NCI-H2171 treated with DMSO at 0.1 percent for 48 hours (cell line): ENCODE data around the gene NPAS4.
"Not testable (repeated sequence)": the region's sequence is repeated elsewhere in the genome, so short reads cannot be mapped to it uniquely, and the experiment has no call there.

Experiments used
- DNase-seq: peaks from one replicate; lab custom pipeline; 2025; lab: John Stamatoyannopoulos, UW

NPAS4 gene

GRCh38 chr11:66420671-66421476, at the start of gene NPAS4:
TSS of gene NPAS4 (plus strand) at chr11:66421035. CDS start at chr11:66421180, 145 bp downstream.
- DNase-seq = no peak

- DNase-seq = peak; percentile 94
Measured at GRCh38 chr11:66371627-66372415, 49.0 kb upstream of the NPAS4 start, which contains the start of gene SLC29A2. TSS of gene SLC29A2 (minus strand) at chr11:66371760. CDS start at chr11:66371591, 169 bp downstream.

- peak; percentile 68 for DNase-seq
Measured at GRCh38 chr11:66373265-66373664, 47.6 kb upstream of the NPAS4 start.

GRCh38 chr11:66373690-66374287, 47.0 kb upstream of the NPAS4 start:
- DNase-seq = not testable (repeated sequence)

- DNase-seq = not testable (repeated sequence)
Measured at GRCh38 chr11:66380264-66380663, 40.6 kb upstream of the NPAS4 start.

GRCh38 chr11:66384316-66384715, 36.5 kb upstream of the NPAS4 start:
- not testable (repeated sequence) for DNase-seq

GRCh38 chr11:66386171-66387069, 34.4 kb upstream of the NPAS4 start:
- peak; percentile 83 for DNase-seq

GRCh38 chr11:66388780-66389386, 32.0 kb upstream of the NPAS4 start:
- DNase-seq = peak; percentile 43

- DNase-seq = no peak
Measured at GRCh38 chr11:66391322-66391721, 29.5 kb upstream of the NPAS4 start.

GRCh38 chr11:66393954-66394353, 26.9 kb upstream of the NPAS4 start:
- DNase-seq = no peak

GRCh38 chr11:66407651-66408050, 13.2 kb upstream of the NPAS4 start:
- no peak for DNase-seq

GRCh38 chr11:66408488-66409214, 12.2 kb upstream of the NPAS4 start:
- DNase-seq = peak; percentile 96

GRCh38 chr11:66409226-66409625, 11.6 kb upstream of the NPAS4 start:
- no peak for DNase-seq

- no peak for DNase-seq
Measured at GRCh38 chr11:66410191-66410590, 10.6 kb upstream of the NPAS4 start.

GRCh38 chr11:66411323-66411722, 9.5 kb upstream of the NPAS4 start:
- DNase-seq = no peak

GRCh38 chr11:66412110-66412509, 8.7 kb upstream of the NPAS4 start:
- no peak for DNase-seq

GRCh38 chr11:66413167-66413566, 7.7 kb upstream of the NPAS4 start:
- no peak for DNase-seq

GRCh38 chr11:66414120-66414934, 6.5 kb upstream of the NPAS4 start:
- no peak for DNase-seq

GRCh38 chr11:66415423-66415822, 5.4 kb upstream of the NPAS4 start:
- no peak for DNase-seq

- DNase-seq = no peak
Measured at GRCh38 chr11:66417000-66417399, 3.8 kb upstream of the NPAS4 start.
